GM12872 (cell line): Measurements from ENCODE around the gene ANKDD1A.

Experiments
- CTCF ChIP-seq: IDR thresholded peaks from 3 replicates; pipeline ENCODE4 v1.5.1; 2011; ENCODE audit warnings: low read depth, mild to moderate bottlenecking, low read length, moderate library complexity; ENCODE audit not compliant: insufficient read depth

The ANKDD1A gene

GRCh38 chr15:64915518-64916227, 4.0 kb downstream of the ANKDD1A start:
- TF ChIP-seq CTCF = no peak

- no peak for TF ChIP-seq CTCF
Measured at GRCh38 chr15:64916365-64916764, 4.7 kb downstream of the ANKDD1A start.

- no peak for TF ChIP-seq CTCF
Measured at GRCh38 chr15:64917211-64917610, 5.5 kb downstream of the ANKDD1A start.

GRCh38 chr15:64919721-64920120, 8.0 kb downstream of the ANKDD1A start:
- no peak for TF ChIP-seq CTCF

GRCh38 chr15:64921711-64922110, 10.0 kb downstream of the ANKDD1A start:
- TF ChIP-seq CTCF = no peak

- TF ChIP-seq CTCF = no peak
Measured at GRCh38 chr15:64923546-64923945, 11.8 kb downstream of the ANKDD1A start.

GRCh38 chr15:64925335-64926330, 13.9 kb downstream of the ANKDD1A start:
- TF ChIP-seq CTCF = no peak
